ENCODE measurements around the gene HLA-DRA.
"Not testable (repeated sequence)": the region's sequence is repeated elsewhere in the genome, so short reads cannot be mapped to it uniquely, and the experiment has no call there.

Gene HLA-DRA

DNA sequence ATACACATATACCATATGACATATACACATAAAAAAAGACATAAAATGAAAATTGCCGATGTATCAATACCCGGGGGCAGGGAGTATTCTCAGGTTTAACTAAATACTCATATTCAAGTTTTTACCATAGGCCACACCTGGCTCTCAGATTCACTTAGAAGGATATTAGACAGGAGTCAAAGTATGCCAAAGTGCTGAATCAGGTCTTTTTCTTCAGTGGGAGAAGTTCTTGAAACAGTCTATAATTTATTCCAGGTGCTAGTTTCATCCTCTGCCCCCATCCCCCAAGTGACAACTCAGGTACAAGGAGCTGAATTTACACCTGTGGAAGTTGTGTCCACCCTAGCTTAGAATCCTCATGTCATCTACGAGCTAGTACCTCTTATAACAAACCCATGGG is 8.5 kb upstream of the HLA-DRA start:
- no peak for DNase-seq (ENCODE audit: low read depth)

DNA sequence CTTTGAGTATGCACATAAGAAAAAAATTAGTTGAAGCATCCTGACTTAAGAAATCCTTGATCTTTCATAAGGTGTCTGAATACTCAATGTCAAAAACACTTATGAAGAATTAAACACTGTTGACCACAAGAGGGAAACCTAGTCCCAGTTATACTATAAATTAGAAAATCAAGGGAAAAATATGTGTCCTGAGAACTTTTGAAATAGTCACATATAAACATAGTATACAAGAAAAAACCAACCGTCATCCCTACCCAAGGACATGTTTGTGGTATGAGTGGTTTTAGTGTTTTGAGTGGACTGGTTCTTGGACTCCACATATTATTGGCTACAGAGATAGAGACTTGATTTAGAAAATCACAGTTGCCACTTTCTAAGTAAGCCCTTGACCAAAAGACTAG is 7.6 kb upstream of the HLA-DRA start:
- no peak for DNase-seq (ENCODE audit: low read depth)

DNA sequence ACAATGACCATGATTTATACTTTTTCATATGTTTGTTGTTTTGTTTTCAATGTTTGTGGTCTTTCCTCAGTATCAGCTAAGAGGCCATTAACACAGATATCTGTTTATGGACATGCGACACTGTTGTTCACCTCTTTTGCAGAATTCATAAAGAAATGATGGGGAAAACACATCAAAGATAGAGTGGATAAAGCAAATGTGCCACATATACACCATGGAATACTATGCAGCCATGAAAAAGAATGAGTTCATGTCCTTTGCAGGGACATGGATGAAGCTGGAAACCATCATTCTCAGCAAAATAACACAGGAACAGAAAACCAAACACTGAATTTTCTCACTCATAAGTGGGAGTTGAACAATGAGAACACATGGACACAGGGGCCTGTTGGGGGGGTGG is 5.7 kb upstream of the HLA-DRA start:
- not testable (repeated sequence) for DNase-seq (ENCODE audit: low read depth)

DNA sequence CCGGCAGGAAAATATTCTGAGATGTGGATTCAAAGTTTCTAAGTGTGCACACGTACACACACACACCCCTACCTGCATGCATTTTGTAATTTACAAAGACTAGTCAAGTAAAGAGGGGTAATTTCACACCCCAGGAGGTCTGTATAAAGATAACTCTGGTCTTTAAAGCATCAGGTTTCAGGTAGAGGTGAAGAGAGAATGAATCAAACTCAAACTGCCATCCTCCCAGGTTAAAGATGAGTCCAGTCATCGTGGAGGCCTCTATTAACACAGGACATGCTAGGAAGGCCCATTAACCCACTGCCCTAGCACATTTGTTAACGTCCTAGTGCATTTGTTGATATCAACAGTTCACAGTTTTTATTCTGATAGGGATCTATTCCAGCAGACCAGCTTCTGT is 3.5 kb upstream of the HLA-DRA start:
- DNase-seq (ENCODE audit: low read depth) = no peak

DNA sequence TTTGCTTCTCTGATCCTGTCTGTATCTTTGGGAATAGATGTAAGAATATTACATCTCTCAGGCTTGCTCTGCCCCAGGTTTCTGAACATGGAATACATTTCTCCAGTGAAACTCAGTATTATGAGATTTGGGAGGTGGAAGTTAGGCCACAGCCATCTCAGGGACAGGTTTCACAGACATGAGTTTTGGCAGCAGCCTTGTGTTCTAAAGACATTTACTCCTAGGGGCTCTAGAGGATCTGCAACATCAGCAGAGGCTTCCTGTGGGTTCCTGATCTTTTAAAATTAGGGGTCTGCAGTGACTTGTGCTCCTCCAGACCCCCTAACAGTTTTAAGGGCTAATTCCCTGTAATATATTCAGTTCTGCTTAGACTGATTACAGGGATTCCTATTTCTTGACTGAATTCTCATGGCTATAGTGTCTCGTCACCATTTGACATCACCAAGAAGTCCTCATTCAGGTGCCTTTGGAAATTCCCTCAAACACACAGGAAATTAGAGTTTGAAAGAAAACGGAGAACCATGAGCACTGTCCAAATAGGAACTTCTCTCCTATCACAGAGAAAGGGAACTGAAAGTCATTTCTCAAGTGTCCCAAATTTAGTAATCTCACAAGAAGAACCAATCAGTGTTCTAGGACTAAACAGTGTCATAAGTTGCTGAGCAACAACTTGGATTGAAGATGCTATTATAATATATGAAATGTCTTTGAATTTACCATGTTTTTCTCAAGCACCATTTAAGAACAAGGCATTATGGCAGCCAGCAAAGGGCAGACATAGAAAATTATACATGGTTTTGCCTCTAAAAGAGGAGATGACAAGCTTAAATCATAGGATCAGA is 2.5 kb upstream of the HLA-DRA start:
- no peak for DNase-seq (ENCODE audit: low read depth)

DNA sequence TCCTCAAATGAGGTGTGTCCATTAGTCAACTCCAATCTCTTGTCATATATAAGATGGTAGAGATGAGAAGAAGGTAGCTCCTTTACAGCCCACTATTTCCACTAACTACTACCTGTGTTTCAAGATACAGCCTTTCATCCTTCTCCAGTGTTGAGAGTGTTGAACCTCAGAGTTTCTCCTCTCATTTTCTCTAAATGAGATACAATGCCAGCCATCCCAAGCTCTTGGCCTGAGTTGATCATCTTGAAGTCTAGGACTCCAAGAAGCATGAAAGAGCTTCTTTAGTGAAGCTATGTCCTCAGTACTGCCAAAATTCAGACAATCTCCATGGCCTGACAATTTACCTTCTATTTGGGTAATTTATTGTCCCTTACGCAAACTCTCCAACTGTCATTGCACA is 548 bp upstream of the HLA-DRA start:
- no peak for DNase-seq (ENCODE audit: low read depth)

DNA sequence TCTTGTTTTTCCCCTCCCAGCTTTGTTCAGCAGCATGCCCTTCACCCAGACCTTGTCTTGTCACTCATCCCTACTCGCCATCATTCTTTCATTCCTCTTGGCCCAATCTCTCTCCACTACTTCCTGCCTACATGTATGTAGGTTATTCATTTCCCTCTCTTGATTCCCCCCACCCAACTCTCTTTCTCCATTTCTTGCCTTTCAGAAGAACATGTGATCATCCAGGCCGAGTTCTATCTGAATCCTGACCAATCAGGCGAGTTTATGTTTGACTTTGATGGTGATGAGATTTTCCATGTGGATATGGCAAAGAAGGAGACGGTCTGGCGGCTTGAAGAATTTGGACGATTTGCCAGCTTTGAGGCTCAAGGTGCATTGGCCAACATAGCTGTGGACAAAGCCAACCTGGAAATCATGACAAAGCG is 2.6 kb downstream of the HLA-DRA start:
- no peak for DNase-seq (ENCODE audit: low read depth)

DNA sequence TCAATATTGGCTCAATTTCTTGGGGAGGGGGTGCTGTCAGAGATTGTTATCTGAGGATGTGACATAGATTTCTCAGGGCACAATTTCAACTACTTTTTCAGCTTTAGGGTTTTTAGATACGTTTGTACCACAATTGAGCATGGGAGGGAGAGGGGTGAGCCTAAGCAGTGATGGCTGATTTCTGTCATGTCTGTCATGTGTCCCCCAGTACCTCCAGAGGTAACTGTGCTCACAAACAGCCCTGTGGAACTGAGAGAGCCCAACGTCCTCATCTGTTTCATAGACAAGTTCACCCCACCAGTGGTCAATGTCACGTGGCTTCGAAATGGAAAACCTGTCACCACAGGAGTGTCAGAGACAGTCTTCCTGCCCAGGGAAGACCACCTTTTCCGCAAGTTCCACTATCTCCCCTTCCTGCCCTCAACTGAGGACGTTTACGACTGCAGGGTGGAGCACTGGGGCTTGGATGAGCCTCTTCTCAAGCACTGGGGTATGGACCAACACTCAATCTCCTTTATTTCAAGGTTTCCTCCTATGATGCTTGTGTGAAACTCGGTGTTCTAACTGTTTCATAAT is 3.4 kb downstream of the HLA-DRA start:
- DNase-seq (ENCODE audit: low read depth) = no peak

DNA sequence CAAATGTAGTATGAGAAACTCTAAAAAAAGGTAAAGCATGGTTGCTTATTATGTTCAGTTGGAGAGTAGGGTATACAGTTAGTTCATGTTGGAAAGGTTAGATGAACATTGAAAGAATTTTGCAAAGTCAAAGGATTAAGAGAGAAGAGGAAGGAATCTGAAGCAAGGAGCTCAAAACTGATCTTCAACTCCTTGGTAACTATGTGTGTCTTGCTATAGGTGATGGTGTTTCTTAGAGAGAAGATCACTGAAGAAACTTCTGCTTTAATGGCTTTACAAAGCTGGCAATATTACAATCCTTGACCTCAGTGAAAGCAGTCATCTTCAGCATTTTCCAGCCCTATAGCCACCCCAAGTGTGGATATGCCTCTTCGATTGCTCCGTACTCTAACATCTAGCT is 4.7 kb downstream of the HLA-DRA start:
- no peak for DNase-seq (ENCODE audit: low read depth)

DNA sequence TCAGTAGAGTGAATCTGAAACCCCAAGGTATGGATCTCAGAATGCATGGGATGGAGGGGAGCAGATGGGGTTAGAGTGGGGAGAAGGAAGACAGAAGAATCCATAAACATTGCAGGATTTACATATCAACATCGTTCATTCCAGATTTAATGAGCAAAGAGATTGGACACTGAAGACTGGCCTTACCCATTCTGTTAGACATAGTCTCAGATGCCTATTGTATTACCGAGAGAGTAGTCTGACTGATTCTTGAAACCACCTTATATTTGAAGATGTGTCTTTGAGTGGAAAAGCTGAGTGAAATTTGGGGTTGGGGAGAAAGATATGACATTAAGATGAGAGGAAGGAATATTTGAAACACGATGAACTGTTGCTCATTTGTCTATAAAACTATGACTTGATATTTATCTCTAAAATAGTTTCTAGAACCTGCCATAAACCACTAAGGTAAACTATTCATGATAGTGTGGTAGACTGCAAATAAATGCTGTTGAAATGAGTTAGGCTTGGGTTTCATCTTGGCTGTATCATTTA is 5.7 kb downstream of the HLA-DRA start:
- DNase-seq (ENCODE audit: low read depth) = no peak

DNA sequence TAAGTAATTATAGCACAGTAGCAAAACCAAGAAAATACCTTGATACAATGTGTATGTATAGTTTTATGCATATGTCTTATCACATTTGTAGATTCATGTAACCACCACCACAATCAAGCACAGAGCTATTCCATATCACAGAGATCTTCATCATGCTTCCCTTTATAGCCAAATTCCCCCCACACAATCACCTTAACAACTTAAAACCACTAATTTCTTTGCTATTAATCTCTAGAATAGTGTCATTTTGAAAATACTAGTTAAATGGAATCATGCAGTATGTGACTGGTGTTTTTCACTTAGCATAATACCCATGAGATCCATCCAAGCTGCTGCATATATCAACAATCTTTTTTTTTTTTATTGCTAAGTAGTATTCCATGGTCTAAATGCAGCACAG is 8.2 kb downstream of the HLA-DRA start:
- no peak for DNase-seq (ENCODE audit: low read depth)

DNA sequence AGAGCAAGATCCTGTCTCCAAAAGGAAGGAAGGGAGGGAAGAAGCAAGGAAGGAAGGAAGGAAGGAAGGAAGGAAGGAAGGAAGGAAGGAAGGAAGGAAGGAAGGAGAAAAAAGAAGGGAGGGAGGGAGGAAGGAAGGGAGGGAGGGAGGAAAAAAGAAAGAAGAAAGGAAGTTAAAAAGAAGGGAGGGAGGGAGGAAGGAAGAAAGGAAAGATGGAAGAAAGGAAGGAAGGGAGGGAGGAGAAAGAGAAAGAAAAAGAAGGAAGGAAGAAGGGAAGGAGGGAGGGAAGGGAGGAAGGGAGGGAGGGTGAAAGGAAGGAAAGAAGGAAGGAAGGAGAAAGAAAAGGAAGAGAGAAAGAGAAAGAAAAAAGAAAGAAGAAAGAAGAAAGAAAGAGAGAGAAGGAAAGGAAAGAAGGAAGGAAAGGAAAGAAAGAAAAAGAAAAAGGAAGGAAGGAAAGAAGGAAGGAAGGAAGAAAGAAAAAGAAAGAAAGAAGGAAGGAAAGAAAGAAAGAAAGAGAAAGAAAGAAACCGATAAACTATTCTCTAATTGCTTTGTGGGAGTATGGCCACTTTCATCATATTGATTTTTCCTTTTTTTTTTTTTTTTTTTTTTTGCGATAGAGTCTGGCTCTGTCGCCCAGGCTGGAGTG is 9.5 kb downstream of the HLA-DRA start:
- DNase-seq (ENCODE audit: low read depth) = no peak

DNA sequence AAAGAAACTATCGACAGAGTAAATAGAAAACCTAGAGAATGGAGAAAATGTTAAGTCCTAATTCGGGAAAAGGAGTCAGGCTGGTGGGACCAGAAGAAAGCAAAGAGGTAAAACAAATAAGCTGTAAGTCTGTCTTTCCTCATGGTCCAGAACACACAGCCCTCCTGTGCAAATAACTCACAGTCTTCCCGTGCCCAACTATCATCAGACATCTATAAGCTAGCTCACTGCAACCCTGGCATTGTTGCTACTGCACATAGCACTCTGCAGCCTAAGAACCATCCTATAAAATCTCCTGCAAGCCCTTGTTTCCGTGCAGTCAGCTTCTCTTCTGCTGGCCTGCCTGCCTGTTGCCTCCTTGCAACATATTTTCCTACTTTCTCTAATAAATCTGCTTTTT is 17.4 kb downstream of the HLA-DRA start:
- no peak for DNase-seq (ENCODE audit: low read depth)

DNA sequence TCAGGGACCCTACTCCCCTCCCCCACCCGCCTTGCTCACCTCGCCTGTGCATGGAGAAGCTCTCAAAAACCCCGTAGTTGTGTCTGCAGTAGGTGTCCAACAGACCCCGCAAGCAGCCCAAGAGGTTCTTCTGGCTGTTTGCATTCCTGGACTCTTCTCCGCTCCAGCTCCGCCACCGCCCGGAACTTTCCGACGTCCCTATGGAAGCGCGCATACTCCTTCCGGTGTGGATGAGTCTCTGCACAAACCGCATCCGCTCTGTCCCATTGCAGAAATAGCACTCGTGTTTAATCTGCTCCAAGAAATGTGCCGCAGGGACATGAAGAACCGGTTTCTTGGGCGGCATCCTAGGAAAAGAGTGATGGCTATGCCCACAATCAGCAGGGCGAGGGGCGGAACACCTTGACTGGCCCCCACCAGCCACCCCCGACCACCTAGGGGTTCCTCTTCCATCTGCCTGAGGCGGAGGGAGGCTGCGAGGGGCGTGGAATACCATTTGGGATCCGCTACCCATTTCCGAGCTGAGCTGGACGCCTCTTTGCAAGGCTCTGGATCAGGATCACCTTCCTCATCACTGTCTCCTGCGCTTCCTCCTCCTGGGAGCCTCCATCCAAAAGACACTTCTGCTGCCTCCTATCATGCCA is 20.2 kb downstream of the HLA-DRA start:
- no peak for DNase-seq (ENCODE audit: low read depth)

DNA sequence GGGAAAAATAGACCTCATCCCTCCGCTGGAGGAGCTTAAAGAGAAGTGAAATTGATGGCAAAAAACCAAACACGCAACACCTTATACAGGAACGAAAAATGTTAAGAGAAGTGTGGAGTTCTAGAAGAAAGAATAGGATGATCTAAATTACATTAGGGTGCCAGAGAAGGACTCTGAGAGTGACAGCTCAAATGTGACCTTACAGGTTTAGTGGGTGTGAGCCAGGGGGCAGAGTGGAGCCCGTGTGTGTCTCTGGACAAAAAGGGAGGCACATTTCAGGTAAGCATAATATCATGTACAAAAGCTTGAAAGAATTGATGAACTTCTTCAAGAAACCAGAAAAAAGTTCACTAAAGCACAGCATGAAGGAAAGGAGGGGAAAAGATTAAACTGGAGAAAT is 20.8 kb downstream of the HLA-DRA start:
- no peak for DNase-seq (ENCODE audit: low read depth)

DNA sequence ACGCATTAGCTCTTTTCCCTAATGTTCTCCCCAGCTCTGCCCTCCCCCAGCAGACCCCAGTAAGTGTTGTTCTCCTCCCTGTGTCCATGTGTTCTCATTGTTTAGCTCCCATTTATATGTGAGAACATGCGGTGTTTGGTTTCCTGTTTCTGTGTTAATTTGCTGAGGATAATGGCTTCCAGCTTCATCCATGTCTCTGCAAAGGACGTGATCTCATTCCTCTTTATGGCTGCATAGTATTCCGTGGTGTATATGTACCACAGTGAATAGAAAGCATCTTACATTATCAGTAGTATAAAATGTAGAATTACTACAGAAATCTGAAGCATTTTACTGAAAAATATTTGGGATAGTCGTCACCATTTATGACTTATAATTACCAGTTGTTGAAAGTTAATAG is 21.8 kb downstream of the HLA-DRA start:
- DNase-seq (ENCODE audit: low read depth) = no peak

DNA sequence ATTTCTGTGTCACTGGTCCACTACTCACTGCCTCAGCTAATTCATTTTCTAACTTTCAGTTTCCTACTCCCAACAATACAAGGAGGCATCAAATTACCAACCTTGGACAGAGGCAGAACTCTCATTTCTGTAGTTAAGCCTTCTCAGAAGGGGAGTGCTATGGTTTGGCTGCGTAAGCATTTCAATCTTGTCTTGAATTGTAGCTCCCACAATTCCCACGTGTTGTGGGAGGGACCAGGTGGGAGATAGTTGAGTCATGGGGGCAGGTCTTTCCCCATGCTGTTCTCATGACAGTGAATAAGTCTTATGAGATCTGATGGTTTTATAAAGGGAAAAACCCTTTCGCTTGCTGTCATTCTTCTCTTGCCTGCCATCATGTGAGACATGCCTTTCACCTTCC is 22.9 kb downstream of the HLA-DRA start:
- no peak for DNase-seq (ENCODE audit: low read depth)

DNA sequence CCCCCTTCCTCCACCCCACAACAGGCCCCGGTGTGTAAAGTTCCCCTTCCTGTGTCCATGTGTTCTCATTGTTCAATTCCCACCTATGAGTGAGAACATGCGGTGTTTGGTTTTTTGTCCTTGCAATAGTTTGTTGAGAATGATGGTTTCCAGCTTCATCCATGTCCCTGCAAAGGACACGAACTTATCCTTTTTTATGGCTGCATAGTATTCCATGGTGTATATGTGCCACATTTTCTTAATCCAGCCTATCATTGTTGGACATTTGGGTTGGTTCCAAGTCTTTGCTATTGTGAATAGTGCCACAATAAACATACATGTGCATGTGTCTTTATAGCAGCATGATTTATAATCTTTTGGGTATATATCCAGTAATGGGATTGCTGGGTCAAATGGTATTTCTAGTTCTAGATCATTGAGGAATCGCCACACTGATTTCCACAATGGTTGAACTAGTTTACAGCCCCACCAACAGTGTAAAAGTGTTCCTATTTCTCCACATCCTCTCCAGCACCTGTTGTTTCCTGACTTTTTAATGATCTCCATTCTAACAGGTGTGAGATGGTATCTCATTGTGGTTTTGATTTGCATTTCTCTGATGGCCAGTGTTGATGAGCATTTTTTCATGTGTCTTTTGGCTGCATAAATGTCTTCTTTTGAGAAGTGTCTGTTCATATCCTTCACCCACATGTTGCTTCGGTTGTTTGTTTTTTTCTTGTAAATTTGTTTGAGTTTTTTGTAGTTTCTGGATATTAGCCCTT is 28.2 kb downstream of the HLA-DRA start:
- DNase-seq (ENCODE audit: low read depth) = not testable (repeated sequence)

DNA sequence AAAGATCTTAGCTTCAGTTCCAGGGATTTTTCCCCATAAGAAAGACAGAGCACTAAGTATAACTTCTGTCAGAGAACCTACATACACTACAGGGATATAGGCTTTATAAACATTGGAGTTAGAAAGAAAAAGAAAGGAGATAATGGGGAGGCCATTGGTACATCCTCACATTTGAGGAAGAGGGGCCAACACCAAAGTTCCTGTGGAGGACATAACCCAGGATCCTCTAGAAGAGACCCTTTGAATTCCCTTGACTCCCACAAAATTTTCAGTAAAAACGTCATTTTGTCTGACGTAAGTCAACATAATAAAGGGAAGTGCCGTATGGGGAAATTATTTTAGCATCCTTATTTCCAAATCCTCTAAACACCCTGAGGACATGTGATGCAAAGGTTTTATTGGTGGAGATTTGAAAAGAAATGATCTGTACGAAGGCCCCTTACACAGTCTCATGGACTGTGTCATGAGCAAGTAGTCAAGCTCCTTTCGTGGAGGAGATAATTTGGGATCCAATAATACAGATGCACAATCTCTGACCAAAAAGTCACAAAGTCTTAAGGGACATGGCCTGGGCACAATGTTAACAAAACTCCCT is 33.2 kb downstream of the HLA-DRA start:
- DNase-seq (ENCODE audit: low read depth) = no peak

DNA sequence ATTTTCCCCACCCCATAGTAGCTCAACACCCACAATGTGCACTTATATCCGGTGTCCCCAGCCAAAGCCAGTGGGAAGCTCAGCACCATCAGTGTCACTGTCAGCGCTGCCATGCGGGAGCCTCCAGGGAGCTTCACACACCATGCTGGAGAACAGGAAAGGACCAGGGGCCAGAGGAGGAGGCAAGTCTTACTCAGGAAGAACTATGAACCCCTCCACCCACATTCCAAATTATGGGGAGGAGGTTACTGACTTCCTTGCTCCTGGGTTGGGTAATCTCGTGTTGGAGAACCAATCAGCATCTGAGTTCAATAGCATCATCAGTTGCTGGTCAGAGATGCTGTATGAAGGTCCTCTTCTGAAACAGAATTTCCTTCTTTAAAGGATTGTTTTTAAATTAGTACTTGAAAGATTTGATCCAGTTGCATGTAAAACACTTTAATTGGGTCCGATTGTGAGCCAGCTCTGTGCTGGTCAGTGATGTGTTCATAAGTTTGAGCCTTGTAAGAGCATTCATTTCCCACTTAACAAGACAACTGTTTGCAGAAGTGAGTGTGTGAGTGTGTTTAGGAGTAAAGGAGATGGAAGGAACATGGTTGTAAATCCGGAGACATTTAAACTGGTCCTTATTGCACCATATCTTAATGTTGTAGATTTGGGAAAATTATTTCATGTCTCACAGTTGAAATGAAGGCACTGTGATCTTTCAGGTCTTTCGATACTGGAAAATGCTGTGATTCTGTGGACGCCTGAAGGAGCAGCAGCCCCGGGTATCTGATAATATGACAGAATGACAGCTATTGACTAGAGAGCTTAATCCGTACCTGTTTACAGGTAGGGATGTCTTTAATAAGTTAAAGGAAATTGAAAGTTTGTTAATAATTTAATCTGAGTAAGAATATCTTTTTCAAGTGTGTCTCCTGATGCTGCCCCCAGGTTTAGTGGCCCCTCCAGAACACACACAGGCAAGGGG is 34.0 kb downstream of the HLA-DRA start:
- DNase-seq (ENCODE audit: low read depth) = not testable (repeated sequence)

Measured in stimulated activated CD8-positive, alpha-beta memory T cell treated with anti-CD3 and anti-CD28 coated beads, Interleukin-15, amount 100 ng/mL, for 1 hour (primary cell).